Activated CD8-positive, alpha-beta memory T cell treated with anti-CD3 and anti-CD28 coated beads, Interleukin-2, amount 50 U/mL, for 4 hours (primary cell): ENCODE data around the gene FBXL20.
"Not testable (repeated sequence)": the region's sequence is repeated elsewhere in the genome, so short reads cannot be mapped to it uniquely, and the experiment has no call there.

ENCODE experiments used
- DNase-seq: peaks from one replicate; pipeline ENCODE4 v3.0.0-alpha.2; 2020

Gene FBXL20

DNA sequence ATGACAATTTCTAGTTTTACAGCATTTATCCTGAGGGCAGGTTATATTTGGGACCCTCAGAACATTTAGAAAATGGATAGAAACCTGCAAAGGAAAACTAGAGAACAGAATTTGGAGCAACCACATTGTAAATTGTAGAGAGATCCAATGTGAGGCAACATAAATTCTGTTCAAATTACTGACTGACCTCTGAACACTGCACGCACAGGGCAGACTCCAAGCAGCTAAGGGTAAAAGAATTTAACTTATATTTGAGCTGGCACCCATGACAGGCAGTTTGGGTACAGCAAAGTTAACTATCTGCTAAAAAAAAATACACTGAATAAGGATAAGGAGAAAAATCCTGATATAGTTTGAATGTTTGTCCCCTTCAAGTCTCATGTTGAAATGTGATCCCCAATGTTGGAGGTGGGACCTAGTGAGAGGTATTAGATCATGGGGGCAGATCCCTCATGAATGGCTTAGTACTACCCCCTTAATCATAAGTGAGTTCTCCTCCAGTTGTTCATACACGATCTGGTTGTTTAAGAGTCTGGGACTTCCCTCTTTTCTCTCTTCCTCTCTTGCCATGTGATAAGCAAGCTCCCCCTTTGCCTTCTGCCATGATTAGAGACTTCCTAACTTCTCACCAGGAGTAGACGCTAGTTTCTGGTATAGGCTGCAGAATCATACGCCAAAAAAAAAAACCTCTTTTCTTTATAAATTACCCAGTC is 75.7 kb downstream of the FBXL20 start:
- no peak for DNase-seq

DNA sequence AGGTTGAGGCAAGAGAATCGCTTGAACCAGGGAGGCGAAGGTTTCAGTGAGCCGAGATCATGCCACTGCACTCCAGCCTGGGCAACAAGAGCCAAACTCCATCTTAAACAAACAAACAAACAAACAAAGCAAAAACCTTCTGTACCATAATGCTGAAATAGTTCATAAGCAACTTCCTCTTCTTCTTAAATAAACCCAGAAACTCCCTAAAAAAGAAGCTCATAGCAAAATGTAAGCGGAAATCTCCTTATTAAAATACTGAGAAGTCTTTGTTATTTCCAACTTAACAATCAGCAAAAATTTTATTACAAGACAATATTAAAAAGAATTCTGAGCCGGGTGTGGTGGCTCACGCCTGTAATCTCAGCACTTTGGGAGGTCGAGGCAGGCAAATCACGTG is 82.8 kb downstream of the FBXL20 start:
- no peak for DNase-seq

DNA sequence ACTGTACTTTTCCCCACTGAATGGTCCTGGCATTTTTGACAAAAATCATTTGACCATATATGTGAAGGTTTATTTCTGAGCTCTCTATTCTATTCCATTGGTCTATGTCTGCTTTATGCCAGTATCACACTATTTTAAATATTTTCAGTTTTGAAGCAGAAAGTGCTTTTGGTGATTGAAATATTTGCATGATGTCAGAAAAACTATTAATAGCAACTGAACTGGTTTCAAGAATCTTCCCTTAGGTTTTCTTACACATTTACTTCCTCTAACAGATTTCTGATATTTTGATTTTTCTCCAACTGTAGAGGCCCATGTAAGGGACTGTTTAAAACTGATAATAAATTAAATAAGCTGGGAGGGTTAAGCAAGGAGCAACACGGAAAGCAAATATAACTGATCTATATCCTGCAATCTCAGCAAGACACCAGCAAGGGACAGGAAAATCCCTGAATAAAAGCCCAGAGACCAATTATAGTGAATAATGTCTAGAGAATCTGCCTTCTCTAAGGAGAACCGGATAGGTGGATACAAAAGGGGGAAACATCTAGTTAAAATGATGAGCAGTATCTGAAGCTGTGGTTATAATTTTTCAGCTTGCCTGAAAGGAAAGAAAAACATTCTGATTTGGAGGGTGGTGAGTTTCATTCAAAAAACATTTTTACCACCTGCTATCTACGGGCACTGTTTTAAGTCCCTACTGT is 94.8 kb downstream of the FBXL20 start:
- no peak for DNase-seq

DNA sequence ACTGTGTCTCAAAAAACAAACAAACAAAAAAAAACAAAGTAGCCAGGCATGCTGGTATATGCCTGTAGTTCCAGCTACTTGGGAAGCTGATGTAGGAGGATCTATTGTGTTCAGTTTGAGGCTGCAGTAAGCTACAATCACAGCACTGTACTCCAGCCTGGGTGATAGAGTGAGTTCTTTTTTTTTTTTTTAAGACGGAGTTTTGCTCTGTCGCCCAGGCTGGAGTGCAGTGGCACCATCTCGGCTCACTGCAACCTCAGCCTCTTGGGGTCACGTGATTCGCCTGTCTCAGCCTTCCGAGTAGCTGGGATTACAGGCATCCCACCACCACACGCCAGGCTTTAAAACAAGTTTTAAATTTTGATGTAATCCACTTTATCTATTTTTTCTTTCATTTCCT is 95.4 kb downstream of the FBXL20 start:
- DNase-seq: no peak

DNA sequence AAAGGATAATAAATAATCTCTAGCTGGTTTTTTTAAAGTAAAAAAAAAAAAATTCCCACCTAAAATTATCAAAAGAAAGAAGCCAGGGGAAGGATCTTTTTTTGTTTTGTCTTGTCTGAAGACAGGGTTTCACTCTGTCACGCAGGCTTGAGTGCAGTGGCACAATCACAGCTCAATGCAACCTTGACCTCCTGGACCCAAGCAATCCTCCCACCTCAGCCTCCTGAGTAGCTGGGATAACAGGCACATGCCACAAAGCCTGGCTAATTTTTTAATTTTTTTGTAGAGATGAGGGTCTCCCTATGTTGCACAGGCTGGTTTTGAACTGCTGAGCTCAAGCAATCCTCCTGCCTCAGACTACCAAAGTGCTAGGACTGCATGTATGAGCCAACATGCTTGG is 97.2 kb downstream of the FBXL20 start:
- DNase-seq: no peak

DNA sequence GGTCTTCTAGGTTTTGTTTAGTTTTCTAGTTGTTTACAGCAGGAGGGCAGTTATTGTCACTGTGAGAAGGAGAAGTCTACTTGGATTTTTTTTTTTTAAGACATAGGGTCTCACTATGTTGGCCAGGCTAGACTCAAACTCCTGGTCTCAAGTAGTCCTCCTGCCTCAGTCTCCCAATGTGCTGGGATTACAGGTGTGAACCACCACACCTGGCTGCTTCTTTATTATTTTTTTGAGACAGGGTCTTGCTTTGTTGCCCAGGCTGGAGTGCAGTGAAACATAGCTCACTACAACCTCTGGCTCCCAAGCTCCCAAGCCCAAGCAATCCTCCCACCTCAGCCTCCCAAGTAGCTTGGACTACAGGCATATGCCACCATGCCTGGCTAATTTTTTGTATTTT is 107.4 kb downstream of the FBXL20 start:
- no peak for DNase-seq

DNA sequence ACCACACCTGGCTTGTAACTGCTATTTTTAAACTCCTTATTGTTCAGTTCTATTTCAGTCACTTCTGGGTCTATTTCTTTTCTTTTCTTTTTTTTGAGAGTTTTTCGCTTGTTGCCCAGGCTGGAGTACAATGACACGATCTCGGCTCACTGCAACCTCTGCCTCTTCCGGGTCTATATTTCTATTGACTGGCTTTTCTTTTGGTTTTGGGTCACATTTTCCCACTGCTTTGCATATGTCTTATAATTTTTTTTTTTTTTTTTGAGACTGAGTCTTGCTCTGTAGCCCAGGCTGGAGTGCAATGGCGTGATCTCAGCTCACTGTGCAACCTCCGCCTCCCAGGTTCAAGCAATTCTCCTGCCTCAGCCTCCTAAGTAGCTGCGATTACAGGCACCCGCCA is 108.9 kb downstream of the FBXL20 start:
- not testable (repeated sequence) for DNase-seq

DNA sequence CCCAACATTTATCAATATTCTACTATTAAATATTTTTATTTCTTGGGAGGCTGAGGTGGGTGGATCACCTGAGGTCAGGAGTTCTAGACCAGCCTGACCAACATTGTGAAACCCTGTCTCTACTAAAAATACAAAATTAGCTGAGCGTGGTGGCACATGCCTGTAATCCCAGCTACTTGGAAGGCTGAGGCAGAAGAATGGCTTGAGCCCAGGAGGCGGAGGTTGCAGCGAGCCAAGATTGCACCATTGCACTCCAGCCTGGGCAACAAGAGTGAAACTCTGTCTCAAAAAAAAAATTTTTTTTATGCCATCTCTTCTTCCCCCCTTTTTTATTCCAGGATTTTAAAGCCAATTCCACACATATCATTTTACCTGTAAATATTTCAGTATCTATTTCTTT is 114.9 kb downstream of the FBXL20 start:
- DNase-seq: not testable (repeated sequence)

DNA sequence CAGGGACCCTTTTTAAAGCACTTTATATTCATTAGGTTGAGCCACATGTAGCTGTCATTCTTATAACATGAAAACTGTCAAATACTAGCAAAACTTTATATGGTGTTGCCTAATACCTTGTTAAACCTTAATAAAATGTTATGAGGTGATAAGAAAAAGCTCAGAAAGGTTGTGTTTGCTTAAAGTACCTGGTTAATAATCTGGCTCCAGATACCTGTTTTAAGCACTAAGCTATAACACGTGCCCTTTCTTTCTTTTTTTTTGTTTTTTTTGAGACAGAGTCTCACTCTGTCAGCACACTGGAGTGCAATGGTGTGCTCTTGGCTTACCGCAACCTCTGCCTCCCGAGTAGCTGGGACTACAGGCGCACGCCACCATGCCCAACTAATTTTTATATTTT is 116.7 kb downstream of the FBXL20 start:
- no peak for DNase-seq

DNA sequence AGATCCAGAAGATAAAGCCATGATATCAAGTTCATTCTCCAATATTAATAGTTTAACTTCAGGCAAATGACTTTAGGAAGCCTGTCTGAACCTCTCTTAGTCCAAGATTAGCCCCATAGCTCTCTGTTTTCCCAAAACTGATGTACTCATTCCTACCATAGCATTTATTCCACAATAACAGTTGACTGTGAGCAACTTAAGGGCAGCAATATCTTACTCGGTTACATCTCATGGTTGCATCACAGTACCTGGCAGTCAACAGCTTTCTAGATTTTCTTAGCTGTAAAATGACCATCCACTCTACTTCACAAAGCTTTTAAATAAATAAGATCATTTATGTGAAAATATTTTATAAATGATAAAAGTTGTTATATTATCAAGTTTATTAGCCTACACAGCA is 117.5 kb downstream of the FBXL20 start:
- DNase-seq: no peak

DNA sequence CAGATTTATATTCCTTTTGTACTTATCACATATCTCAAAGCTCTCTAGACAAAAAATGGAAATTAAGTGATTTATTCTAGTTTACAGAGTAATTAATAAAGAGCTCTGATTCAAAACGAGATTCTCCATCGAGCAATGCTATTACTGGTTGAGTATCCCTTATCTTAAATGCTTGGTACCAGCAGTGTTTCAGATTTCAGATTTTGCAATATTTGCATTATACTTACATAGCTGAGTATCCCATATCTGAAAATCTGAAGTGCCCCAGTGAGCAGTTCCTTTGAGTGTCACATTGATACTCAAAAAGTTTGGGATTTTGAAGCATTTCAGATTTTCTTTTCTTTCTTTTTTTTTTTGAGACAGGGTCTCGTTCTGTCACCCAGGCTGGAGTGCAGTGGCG is 118.3 kb downstream of the FBXL20 start:
- DNase-seq: no peak

DNA sequence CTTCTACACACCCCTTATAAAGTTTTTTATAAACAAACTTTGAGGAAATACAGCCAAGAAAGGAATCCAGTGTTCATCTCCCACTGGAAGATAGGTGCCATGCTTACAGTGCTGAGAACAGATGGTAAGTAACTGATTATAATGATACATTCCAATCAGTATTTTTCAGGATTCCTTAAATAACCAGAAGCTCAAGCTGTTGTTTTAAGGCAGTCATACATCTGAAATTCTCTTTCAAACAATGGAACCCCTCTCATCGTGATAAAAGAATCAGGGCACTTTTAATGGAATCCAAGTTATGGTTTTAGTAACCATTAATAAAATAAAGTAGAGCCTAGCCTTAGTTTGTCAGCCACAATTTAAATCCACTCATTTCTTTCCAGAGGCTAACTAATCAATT is 119.6 kb downstream of the FBXL20 start:
- no peak for DNase-seq

DNA sequence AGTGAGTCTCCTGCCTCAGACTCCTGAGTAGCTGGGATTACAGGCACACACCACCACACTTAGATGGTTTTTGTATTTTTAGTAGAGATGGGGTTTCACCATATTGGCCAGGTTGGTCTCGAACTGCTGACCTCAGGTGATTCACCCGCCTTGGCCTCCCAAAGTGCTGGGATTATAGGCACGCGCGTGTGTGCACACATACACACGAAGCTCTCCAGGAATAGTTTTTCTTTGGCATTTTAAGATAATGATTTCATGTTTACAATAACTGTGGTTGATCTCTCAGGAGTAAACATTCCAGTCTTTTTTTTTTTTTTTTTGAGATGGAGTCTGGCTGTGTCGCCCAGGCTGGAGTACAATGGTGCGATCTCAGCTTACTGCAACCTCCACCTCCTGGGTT is 123.2 kb downstream of the FBXL20 start:
- not testable (repeated sequence) for DNase-seq

DNA sequence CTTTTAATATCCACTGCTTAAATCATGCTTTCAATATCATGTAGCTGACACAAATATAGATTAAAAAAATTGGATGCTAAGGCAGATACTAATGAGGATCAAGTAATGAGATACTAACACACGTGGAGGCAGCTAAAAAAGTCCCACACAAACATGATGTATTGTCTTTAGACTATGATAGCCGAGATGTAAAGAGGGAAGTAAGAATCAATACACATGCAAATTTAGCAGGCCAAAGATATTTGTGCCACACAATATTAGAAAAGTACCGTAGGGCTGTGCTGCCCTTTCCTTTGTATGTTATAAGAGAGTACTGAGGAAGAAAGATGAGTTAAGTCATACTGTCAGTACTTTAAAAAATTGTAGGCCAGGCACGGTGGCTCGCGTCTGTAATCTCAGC is 124.3 kb downstream of the FBXL20 start:
- DNase-seq: no peak

DNA sequence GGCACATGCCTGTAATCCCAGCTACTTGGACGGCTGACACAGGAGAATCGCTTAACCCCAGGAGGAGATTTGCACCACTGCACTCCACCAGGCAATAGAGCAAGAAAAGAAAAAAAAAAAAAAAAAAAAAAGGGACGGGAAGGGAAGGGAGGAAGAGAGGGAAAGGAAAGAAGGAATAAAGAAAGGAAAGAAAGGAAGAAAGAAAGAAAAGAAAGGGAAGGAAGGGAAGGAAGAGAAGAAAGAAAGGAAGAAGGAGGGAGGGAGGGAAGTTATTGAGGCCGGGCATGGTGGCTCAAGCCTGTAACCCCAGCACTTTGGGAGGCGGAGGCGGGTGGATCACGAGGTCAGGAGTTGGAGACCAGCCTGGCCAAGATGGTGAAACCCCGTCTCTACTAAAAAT is 125.3 kb downstream of the FBXL20 start:
- DNase-seq: no peak

DNA sequence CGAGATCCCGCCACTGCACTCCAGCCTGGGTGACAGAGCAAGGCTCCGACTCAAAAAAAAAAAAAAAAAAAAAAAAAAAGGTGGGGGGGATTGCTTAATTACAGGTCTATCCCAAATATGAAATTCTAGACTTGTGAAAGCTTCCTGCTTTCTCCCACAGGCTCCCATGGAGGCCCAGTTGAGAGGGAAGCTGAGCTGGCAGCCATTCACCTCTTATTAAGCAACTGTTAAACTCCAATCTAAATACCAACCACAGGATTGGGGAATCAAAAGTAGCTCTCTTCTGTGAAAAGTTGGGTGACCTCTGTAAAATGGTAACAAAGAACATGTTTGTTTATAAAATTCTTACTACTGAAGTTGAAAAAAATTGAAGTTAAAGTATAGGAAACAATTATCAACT is 129.9 kb downstream of the FBXL20 start:
- DNase-seq: no peak

DNA sequence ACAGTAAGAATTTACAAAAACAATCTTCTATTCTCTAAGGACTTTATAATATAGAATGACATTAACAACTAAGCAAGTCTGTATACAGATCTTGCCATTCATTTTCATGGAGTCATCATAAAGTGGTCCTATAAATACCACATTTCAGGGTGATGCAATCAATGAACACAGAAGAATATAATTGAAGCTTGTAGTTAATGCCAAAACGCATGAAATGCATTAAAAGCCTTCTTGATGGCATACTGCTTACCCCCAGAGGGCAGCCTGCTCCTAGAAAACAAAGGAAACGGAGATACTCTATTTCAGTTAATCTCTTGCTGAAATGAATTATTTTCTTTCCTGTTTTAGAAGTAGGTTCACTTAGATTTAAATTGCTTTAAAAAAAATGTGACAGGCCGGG is 130.5 kb downstream of the FBXL20 start:
- no peak for DNase-seq

DNA sequence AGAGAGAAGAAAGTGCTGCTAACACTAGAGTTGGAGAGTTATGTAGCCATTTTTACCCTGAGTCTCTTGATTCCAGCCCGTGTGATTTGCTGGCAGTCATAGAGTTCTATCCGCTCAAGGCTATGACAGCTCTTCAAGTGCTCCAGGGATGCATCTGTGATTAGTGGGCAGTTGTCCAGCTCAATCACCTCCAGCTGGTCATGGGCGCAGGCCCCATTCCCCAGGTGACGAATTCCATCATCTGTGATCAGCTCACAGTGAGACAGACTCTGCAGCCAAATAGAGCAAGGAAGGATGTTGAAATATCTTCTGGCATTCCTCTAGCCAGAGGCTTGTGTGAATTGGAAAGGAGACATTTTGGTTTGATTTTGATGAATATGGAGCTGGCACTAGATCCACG is 137.3 kb downstream of the FBXL20 start:
- no peak for DNase-seq

DNA sequence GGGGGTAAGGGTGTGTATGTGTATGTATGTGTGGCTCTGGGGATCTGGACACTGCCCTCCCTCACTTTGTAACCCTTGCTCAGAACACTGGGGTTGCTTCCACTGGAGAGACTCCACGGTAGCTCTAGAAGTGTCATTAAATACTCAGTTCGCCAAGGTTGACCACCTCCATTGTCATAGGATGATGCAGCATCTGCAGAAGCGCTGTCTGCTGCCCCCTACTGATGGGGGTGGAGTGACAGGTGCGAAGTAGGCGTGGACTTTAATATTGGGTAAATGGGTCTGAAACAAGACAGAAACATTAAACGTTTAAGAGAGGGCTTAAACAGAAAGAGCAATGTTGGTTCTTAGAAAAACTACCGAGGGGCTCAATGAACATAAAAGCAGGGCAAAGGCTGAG is 140.1 kb downstream of the FBXL20 start:
- DNase-seq: peak; percentile 32

DNA sequence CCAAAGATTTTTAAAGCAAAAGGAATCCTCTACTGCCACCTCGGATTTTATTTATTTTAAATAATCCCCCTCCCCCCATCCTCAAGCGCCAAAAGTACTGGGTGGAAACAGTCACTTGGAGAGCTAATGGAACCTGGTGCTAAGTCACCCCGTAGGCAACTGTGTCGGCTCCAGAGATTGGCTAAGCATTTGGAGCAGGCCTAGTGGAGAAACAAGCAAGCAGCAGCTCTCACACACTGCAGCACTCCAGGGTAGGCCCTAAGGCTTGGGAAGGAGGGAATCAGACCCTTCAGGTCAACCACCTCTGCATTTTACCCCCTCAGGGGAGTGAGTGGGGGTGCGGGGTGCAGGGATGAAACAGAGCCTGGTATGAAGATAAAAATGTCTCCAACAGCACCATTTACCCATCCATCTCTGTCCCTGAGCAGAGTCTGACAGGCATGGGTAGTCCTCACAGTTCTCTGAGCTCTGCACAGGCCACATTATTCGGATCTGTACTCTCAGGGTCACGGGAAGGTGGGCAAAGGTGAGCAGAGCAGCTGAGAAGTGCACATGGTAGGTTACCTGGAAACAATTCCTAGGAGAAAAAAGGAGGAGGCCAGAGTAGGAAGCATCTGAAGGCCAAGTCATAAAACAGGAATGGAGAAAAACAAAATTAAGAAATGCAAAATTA is 148.5 kb downstream of the FBXL20 start:
- DNase-seq: no peak

DNA sequence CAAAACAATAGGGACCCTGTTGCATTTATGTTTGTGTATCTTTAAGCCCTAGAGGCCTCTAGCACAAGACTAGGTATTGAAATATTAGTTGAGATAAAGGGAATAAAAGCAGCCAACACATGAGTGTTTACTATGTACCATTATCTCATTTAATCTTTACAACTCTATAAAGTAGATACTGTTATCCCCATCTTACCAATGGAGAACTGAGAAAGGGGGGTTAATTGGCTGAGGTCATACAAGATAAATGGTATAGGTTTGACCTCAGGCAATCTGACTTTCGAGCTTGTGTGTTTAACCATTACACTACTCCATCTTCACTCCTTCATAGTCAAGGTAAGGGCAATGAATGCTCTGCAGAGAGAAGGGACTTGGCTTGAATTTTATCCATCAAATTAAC is 149.4 kb downstream of the FBXL20 start:
- DNase-seq: no peak

DNA sequence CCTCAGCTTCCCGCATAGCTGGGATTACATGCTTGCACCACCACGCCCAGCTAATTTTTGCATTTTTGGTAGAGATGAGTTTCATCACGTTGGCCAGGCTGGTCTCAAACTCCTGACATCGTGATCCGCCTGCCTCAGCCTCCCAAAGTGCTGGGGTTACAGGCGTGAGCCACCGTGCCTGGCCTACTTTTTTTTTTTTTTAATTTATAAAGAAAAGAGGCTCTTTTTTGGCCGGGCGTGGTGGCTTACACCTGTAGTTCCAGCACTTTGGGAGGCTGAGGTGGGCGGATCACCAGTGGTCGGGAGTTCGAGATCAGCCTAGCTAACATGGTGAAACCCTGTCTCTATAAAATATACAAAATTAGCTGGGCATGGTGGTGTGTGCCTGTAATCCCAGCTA is 151.3 kb downstream of the FBXL20 start:
- DNase-seq: not testable (repeated sequence)

DNA sequence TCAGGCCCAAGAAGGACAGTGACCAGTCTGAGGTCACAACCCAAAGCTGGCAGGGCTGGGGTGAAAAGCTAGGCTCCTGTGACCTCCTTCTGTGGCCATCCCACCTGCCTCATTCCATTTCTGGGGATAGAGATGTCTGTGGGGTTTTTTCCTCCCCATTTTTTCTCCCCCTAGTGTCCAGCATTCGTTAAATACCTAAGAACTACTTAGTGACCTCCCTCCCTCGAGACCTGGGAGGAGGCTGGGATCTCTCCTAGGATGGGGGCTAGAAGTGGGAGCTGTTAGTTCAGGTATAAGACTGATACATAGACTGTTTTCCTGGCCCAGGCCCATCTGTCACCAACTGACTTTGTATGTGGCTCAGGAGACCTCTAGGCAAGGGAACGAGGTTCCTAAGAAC is 155.2 kb downstream of the FBXL20 start:
- peak; percentile 1 for DNase-seq
